CD14-positive monocyte (primary cell): ENCODE measurements around the gene GNB2. TPM values are rescaled to one million over a fixed set of nuclear protein-coding genes. Genes with fewer than 3 reads are reported as not detected.
"Not testable (repeated sequence)": the region's sequence is repeated elsewhere in the genome, so short reads cannot be mapped to it uniquely, and the experiment has no call there.

Experiments used
- DNase-seq, 3 donors: peaks; one replicate each; pipeline ENCODE4 v3.0.0-alpha.2; 2011 to 2022
- H2AFZ ChIP-seq: 2 replicates; pipeline ENCODE4 v1.6.0; 2012; ENCODE audit warnings: mild to moderate bottlenecking, low read depth, low read length, inconsistent platforms; ENCODE audit not compliant: insufficient read depth, poor library complexity, severe bottlenecking
- H3K27ac ChIP-seq, 2 donors: 1 replicate in 1 of 2; 2 replicates in 1 of 2; pipeline ENCODE4 v1.5.1; 2012 to 2013; ENCODE audit warnings: low read length in 2 of 2, control low read depth in 1 of 2, inconsistent platforms in 1 of 2, low read depth in 1 of 2, mild to moderate bottlenecking in 1 of 2
- H3K27me3 ChIP-seq, 2 donors: one replicate each; pipeline versions ENCODE4 v1.6.0 to v1.6.1; 2011 to 2013; ENCODE audit warnings: low read length in 2 of 2; ENCODE audit not compliant: control insufficient read depth in 2 of 2, insufficient read depth in 2 of 2
- H3K36me3 ChIP-seq, 2 donors: replicated peaks in 1 of 2; 1 replicate in 1 of 2; 2 replicates in 1 of 2; pipeline versions ENCODE4 v1.5.1 to v1.6.1; 2012 to 2013; ENCODE audit warnings: low read length in 2 of 2, control low read depth in 1 of 2, inconsistent platforms in 1 of 2, mild to moderate bottlenecking in 1 of 2; ENCODE audit not compliant: insufficient read depth in 2 of 2, control insufficient read depth in 1 of 2
- H3K4me1 ChIP-seq, 2 donors: 1 replicate in 1 of 2; 2 replicates in 1 of 2; pipeline versions ENCODE4 v1.5.1 to v1.6.1; 2012 to 2013; ENCODE audit warnings: low read length in 2 of 2, control low read depth in 1 of 2, inconsistent platforms in 1 of 2, mild to moderate bottlenecking in 1 of 2, moderate library complexity in 1 of 2; ENCODE audit not compliant: insufficient read depth in 2 of 2, control insufficient read depth in 1 of 2
- H3K4me2 ChIP-seq: replicated peaks from 2 replicates; pipeline ENCODE3; 2012; ENCODE audit warnings: low read length, moderate library complexity, mild to moderate bottlenecking; ENCODE audit not compliant: poor library complexity, severe bottlenecking; ENCODE audit errors: extremely low read depth
- H3K4me3 ChIP-seq, 3 experiments: fragments of 200-600 bp in 1 of 3; sonication (generic) in 1 of 3; replicated peaks in 1 of 3; 1 replicate in 2 of 3; 2 replicates in 1 of 3; pipeline ENCODE4 v1.5.1; 2011 to 2013; ENCODE audit warnings: low read length in 3 of 3, mild to moderate bottlenecking in 3 of 3, control low read depth in 2 of 3, low read depth in 2 of 3, inconsistent platforms in 1 of 3, moderate library complexity in 1 of 3
- H3K79me2 ChIP-seq: 2 replicates; pipeline ENCODE4 v1.6.0; 2012; ENCODE audit warnings: mild to moderate bottlenecking, control low read depth, inconsistent platforms, low read length, moderate library complexity; ENCODE audit not compliant: insufficient read depth
- H3K9ac ChIP-seq: 2 replicates; pipeline ENCODE4 v1.6.0; 2017; ENCODE audit warnings: low read length, mild to moderate bottlenecking; ENCODE audit not compliant: insufficient read depth, poor library complexity, severe bottlenecking
- H3K9me3 ChIP-seq, 2 donors: replicated peaks in 1 of 2; 1 replicate in 1 of 2; 2 replicates in 1 of 2; pipeline versions ENCODE4 v1.5.1 to v1.6.1; 2012 to 2013; ENCODE audit warnings: low read length in 2 of 2, control low read depth in 1 of 2; ENCODE audit not compliant: control insufficient read depth in 1 of 2, insufficient read depth in 1 of 2
- H4K20me1 ChIP-seq: 2 replicates; pipeline ENCODE4 v1.6.0; 2012; ENCODE audit warnings: mild to moderate bottlenecking, low read length, control low read depth, moderate library complexity; ENCODE audit not compliant: insufficient read depth
- H3K27ac Mint-ChIP-seq, 7 donors: one replicate each; pipeline ENCODE4 v1.8.0; 2020; ENCODE audit warnings: mild to moderate bottlenecking in 7 of 7, mixed read lengths in 7 of 7, moderate library complexity in 6 of 7, inconsistent platforms in 2 of 7
- H3K27me3 Mint-ChIP-seq, 3 donors: one replicate each; pipeline ENCODE4 v1.8.0; 2021 to 2022; ENCODE audit warnings: low read depth in 3 of 3, mild to moderate bottlenecking in 3 of 3, mixed read lengths in 3 of 3, moderate library complexity in 3 of 3, inconsistent platforms in 1 of 3
- H3K36me3 Mint-ChIP-seq, 2 donors: one replicate each; pipeline ENCODE4 v1.8.0; 2020; ENCODE audit warnings: mixed read lengths in 2 of 2, inconsistent platforms in 1 of 2, mild to moderate bottlenecking in 1 of 2
- H3K4me1 Mint-ChIP-seq: one replicate; pipeline ENCODE4 v1.8.0; 2020; ENCODE audit warnings: mild to moderate bottlenecking, mixed read lengths
- H3K4me3 Mint-ChIP-seq, 2 donors: one replicate each; pipeline ENCODE4 v1.8.0; 2020; ENCODE audit warnings: mild to moderate bottlenecking in 2 of 2, mixed read lengths in 2 of 2, moderate library complexity in 1 of 2
- H3K9me3 Mint-ChIP-seq, 7 donors: one replicate each; pipeline ENCODE4 v1.8.0; 2020 to 2022; ENCODE audit warnings: mixed read lengths in 7 of 7, mild to moderate bottlenecking in 6 of 7, moderate library complexity in 6 of 7, inconsistent platforms in 2 of 7
- WGBS: methylation state at CpG from one replicate; pipeline ENCODE4 v1.1.5; 2013; ENCODE audit warnings: missing lambda C conversion rate; ENCODE audit not compliant: insufficient coverage; 5-methylcytosine and 5-hydroxymethylcytosine counted together
- intact Hi-C, 2 donors: fragments of 100-400 bp; cut with micrococcal nuclease; formaldehyde crosslinking; loops; one replicate each; pipeline versions ENCODE4 v1.15.0 to v1.15.1; 2023
- polyA plus RNA-seq, 3 donors: library from polyadenylated mRNA; depleted of rRNA in 1 of 3; unstranded in 2 of 3; stranded (reverse) in 1 of 3; fragments of 300-500 nt in 2 of 3; fragments of >200 nt in 1 of 3; fragmentation: Illumina TruSeq in 2 of 3; gene quantifications; 1 replicate in 2 of 3; 2 replicates in 1 of 3; pipeline ENCODE4 v1.2.3, GENCODE V29; 2012 to 2021
- TF ChIP-seq, protein P1 (sequence below): fragments of 200-600 bp; IDR thresholded peaks from one replicate; pipeline ENCODE4 v1.8.0; 2022; ENCODE audit warnings: antibody characterized with exemption, mild to moderate bottlenecking

GNB2 gene
- polyA plus RNA-seq, 3 donors, result 90.0 to 436 (median 94.6) TPM

DNA sequence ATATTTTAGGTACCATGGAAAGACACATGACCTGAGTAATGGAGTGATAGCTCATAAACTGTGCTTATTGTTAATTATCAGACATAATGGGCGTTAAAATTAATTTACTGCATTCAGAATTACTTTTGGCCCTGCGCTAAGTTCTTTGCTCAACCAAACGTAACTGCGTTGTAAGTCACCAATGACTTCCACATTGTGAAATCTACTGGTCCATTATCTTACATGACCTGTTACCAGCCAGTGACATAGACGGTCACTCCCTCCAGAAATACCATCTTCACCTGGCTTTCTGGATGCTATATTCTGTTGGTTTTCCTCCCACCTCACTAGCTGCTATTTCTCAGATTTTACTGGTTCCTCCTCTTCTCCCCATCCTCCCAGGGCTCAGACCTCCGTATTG is 25.5 kb downstream of the GNB2 start:
- no peak overlapping the region for H2AFZ ChIP-seq
- Mint-ChIP-seq H3K27me3 (peaks cover 35 to 44% (median 42%) of the 10 kb centered on the region in 3 donors), H3K4me1 (peaks cover 4% of the 10 kb centered on the region), H3K36me3 (no peaks in the 10 kb centered on the region), H3K4me3 (peak overlapping the region in 1 of 2 donors; percentile 23), H3K27ac (peak overlapping the region in 1 of 7 donors; percentile 1), H3K9me3 (no peaks in the 10 kb centered on the region)
- WGBS, result 70% methylated on average over 5 of the region's 6 CpGs
- no peak overlapping the region for H3K4me3 ChIP-seq
- H3K27me3 ChIP-seq, result peaks cover 0 to 24% of the 10 kb centered on the region in 2 donors
- no peaks in the 10 kb centered on the region for H3K36me3 ChIP-seq
- H4K20me1 ChIP-seq, result no peaks in the 10 kb centered on the region
- no peak overlapping the region for H3K9ac ChIP-seq
- intact Hi-C loops, result loop anchor here in 1 of 2 donors (5.0 kb wide), 1 partner anchor 153 kb away; the partner anchor contains the start of gene SLC12A9
- TF ChIP-seq, protein P1, sequence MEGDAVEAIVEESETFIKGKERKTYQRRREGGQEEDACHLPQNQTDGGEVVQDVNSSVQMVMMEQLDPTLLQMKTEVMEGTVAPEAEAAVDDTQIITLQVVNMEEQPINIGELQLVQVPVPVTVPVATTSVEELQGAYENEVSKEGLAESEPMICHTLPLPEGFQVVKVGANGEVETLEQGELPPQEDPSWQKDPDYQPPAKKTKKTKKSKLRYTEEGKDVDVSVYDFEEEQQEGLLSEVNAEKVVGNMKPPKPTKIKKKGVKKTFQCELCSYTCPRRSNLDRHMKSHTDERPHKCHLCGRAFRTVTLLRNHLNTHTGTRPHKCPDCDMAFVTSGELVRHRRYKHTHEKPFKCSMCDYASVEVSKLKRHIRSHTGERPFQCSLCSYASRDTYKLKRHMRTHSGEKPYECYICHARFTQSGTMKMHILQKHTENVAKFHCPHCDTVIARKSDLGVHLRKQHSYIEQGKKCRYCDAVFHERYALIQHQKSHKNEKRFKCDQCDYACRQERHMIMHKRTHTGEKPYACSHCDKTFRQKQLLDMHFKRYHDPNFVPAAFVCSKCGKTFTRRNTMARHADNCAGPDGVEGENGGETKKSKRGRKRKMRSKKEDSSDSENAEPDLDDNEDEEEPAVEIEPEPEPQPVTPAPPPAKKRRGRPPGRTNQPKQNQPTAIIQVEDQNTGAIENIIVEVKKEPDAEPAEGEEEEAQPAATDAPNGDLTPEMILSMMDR, result no peak
- no peak overlapping the region for H3K27ac ChIP-seq
- H3K79me2 ChIP-seq, result no peaks in the 10 kb centered on the region
- no peak overlapping the region for H3K4me2 ChIP-seq
- H3K9me3 ChIP-seq, result no peaks in the 10 kb centered on the region
- no peak for DNase-seq
- H3K4me1 ChIP-seq, result peaks cover 6 to 7% of the 10 kb centered on the region in 2 donors

DNA sequence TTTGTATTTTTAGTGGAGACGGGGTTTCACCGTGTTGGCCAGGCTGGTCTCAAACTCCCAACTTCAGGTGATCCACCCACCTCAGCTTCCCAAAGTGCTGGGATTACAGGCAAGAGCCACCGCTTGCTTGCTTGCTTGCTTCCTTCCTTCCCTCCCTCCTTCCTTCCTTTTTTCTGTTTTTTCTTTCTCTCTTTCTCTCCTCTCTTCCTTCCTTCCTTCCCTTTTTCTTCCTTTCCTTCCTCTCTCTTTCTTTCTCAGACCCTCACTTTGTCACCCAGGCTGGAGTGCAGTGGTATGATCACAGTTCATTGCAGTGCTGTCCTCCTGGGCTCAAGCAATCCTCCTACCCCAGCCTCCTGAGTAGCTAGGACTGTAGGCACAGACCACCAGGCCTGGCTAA is 27.5 kb downstream of the GNB2 start:
- DNase-seq, H3K79me2 ChIP-seq, H3K4me1 ChIP-seq, H3K36me3 ChIP-seq, H3K36me3 Mint-ChIP-seq, H3K4me2 ChIP-seq, H3K27ac ChIP-seq, H3K9ac ChIP-seq, H4K20me1 ChIP-seq, intact Hi-C loops, H3K9me3 ChIP-seq, H2AFZ ChIP-seq, H3K9me3 Mint-ChIP-seq, H3K4me3 ChIP-seq, H3K4me1 Mint-ChIP-seq: not testable (repeated sequence)
- peaks cover 25 to 33% (median 31%) of the 10 kb centered on the region in 3 donors for H3K27me3 Mint-ChIP-seq
- peaks cover 0 to 11% of the 10 kb centered on the region in 2 donors for H3K27me3 ChIP-seq
- 66% methylated on average over 3 of the region's 3 CpGs for WGBS
- H3K4me3 Mint-ChIP-seq, result peak overlapping the region in 1 of 2 donors; percentile 70
- peak overlapping the region in 1 of 7 donors; percentile 12 for H3K27ac Mint-ChIP-seq
